ENCODE results near the gene GNAT1. TPM values are rescaled to one million over a fixed set of nuclear protein-coding genes. Genes with fewer than 3 reads are reported as not detected.

The GNAT1 gene
- total and polyA plus RNA-seq, 2 donors (not counting 1 experiment from before 2014, with no cell fraction given): not detected

DNA sequence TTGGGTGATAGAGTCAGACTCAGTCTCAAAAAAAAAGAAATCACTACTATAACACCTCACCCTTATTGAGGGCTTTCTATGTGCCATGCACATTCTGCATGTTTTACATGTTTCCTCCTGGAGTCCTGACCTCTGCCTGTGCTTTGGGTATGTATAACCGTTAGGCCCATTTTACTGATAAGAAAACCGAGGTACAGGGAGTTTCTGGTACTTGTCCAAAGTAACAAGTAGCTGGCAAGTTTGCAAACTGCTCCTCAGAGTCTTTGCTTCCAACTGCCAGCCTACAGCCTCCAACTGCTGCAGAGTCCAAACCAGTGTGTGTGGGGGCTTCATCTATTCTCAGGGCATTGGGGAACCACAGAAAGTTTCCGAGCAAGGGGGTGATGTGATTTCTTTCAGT is 40.9 kb downstream of the GNAT1 start:
- H4K20me1 ChIP-seq (ENCODE audit: control insufficient read depth, insufficient read depth, low read length, poor library complexity, severe bottlenecking): peaks cover 11% of the 10 kb centered on the region
- no peak overlapping the region for H3K4me3 ChIP-seq (ENCODE audit: control extremely low read depth in 1 of 5, extremely low read depth in 1 of 5, insufficient read depth in 1 of 5, low read depth in 2 of 5, low read length in 4 of 5)
- intact Hi-C loops (cut with micrococcal nuclease): loop anchor here (10.0 kb wide), 1 partner anchor 888 kb away; the partner anchor contains the start of gene USP4
- Mint-ChIP-seq H3K4me1 (peaks cover 55% of the 10 kb centered on the region), H3K27me3 (no peaks in the 10 kb centered on the region), H3K9me3 (ENCODE audit: insufficient read depth) (no peaks in the 10 kb centered on the region), H3K4me3 (no peak overlapping the region), H3K27ac (no peak overlapping the region)
- H3K27ac ChIP-seq (ENCODE audit: low read length in 2 of 2): no peak overlapping the region
- CTCF ChIA-PET: interaction anchor here (22.2 kb wide), 1 partner anchor 16 kb away, joined by 596 read pairs; the partner anchor contains the start of gene GNAI2
- H2AFZ ChIP-seq (ENCODE audit: insufficient read depth, low read depth, low read length, poor library complexity, severe bottlenecking): no peak overlapping the region
- H3K4me1 ChIP-seq (ENCODE audit: control insufficient read depth in 2 of 2, insufficient read depth in 2 of 2, low read length in 2 of 2): peaks cover 31 to 49% of the 10 kb centered on the region in 2 donors
- no peaks in the 10 kb centered on the region for H3K9me3 ChIP-seq (ENCODE audit: control extremely low read depth in 1 of 3, control insufficient read depth in 2 of 3, insufficient read depth in 1 of 3, low read length in 2 of 3)
- POLR2A ChIA-PET: interaction anchor here (0.7 kb wide), 1 partner anchor 14 kb away, joined by 3 read pairs; no protein-coding TSS in a partner anchor
- peaks cover 80% of the 10 kb centered on the region for H3K79me2 ChIP-seq (ENCODE audit: control insufficient read depth, insufficient read depth, low read length)
- TF ChIP-seq EZH2 (IDR thresholded peaks at IDR 0.05; ENCODE audit: borderline replicate concordance, insufficient read depth, low read depth, low read length, poor library complexity, severe bottlenecking): no peak
- TF ChIP-seq, protein P1, sequence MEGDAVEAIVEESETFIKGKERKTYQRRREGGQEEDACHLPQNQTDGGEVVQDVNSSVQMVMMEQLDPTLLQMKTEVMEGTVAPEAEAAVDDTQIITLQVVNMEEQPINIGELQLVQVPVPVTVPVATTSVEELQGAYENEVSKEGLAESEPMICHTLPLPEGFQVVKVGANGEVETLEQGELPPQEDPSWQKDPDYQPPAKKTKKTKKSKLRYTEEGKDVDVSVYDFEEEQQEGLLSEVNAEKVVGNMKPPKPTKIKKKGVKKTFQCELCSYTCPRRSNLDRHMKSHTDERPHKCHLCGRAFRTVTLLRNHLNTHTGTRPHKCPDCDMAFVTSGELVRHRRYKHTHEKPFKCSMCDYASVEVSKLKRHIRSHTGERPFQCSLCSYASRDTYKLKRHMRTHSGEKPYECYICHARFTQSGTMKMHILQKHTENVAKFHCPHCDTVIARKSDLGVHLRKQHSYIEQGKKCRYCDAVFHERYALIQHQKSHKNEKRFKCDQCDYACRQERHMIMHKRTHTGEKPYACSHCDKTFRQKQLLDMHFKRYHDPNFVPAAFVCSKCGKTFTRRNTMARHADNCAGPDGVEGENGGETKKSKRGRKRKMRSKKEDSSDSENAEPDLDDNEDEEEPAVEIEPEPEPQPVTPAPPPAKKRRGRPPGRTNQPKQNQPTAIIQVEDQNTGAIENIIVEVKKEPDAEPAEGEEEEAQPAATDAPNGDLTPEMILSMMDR (IDR thresholded peaks at IDR 0.05): no peak
- H3K4me2 ChIP-seq (replicated peaks; ENCODE audit: low read depth, low read length, poor library complexity, severe bottlenecking): no peak overlapping the region
- WGBS (ENCODE audit: insufficient coverage): 91% methylated on average over 2 of the region's 3 CpGs
- H3K9ac ChIP-seq (ENCODE audit: low read length): no peak overlapping the region
- H3K36me3 ChIP-seq (replicated peaks in 1 of 2; ENCODE audit: control extremely low read depth in 1 of 2, control insufficient read depth in 1 of 2, extremely low read depth in 1 of 2, insufficient read depth in 2 of 2, low read length in 1 of 2): no peaks in the 10 kb centered on the region
- no peaks in the 10 kb centered on the region for H3K27me3 ChIP-seq (replicated peaks in 1 of 4; ENCODE audit: control extremely low read depth in 1 of 4, control insufficient read depth in 3 of 4, insufficient read depth in 4 of 4, low read length in 3 of 4)
- ATAC-seq (ENCODE audit: low read depth) (no peak), DNase-seq (no peak)

DNA sequence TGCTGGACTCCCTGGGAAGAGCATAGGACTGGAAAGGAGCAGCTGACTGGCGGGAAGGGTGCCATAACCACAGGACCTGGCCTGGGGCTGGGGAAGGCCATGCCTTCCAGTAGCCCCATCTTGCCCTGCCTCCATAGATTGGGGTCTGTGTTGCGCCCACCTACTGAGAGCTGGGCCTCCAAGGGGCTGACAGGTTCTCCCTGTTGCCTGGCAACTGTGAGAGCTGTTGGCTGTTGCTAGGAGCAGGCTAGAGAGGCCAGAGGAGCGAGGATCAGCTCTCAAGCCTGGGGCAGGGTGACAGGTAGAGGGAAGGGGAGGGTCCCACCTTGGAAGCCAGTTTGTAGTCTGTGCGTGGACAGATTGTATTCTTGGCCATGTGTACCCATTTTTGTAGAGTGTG is 41.8 kb downstream of the GNAT1 start:
- ChIA-PET CTCF (interaction anchor here (22.2 kb wide), 1 partner anchor 16 kb away, joined by 596 read pairs; the partner anchor contains the start of gene GNAI2), POLR2A (interaction anchor here (0.6 to 1.7 kb wide), 2 partner anchors 10 to 66 kb away, joined by 3 to 8 read pairs; partner anchors contain the start of genes HYAL3 and NAA80)
- Mint-ChIP-seq H3K4me1 (peaks cover 54% of the 10 kb centered on the region), H3K9me3 (ENCODE audit: insufficient read depth) (no peaks in the 10 kb centered on the region), H3K27ac (peak overlapping the region; percentile 32), H3K4me3 (no peak overlapping the region), H3K27me3 (no peaks in the 10 kb centered on the region)
- no peak overlapping the region for H3K27ac ChIP-seq (ENCODE audit: low read length in 2 of 2)
- WGBS (ENCODE audit: insufficient coverage): 97% methylated on average over 4 of the region's 4 CpGs
- H3K79me2 ChIP-seq (ENCODE audit: control insufficient read depth, insufficient read depth, low read length): peaks cover 89% of the 10 kb centered on the region
- no peak overlapping the region for H3K9ac ChIP-seq (ENCODE audit: low read length)
- intact Hi-C loops (cut with micrococcal nuclease): loop anchor here (10.0 kb wide), 1 partner anchor 888 kb away; the partner anchor contains the start of gene USP4
- TF ChIP-seq EZH2 (IDR thresholded peaks at IDR 0.05; ENCODE audit: borderline replicate concordance, insufficient read depth, low read depth, low read length, poor library complexity, severe bottlenecking): no peak
- TF ChIP-seq, protein P1 (IDR thresholded peaks at IDR 0.05): no peak
- H3K4me1 ChIP-seq (ENCODE audit: control insufficient read depth in 2 of 2, insufficient read depth in 2 of 2, low read length in 2 of 2): peaks cover 29 to 46% of the 10 kb centered on the region in 2 donors
- ATAC-seq (ENCODE audit: low read depth) (no peak), DNase-seq (no peak)
- no peak overlapping the region for H3K4me3 ChIP-seq (ENCODE audit: control extremely low read depth in 1 of 5, extremely low read depth in 1 of 5, insufficient read depth in 1 of 5, low read depth in 2 of 5, low read length in 4 of 5)
- H3K4me2 ChIP-seq (replicated peaks; ENCODE audit: low read depth, low read length, poor library complexity, severe bottlenecking): no peak overlapping the region
- H4K20me1 ChIP-seq (ENCODE audit: control insufficient read depth, insufficient read depth, low read length, poor library complexity, severe bottlenecking): peaks cover 20% of the 10 kb centered on the region
- no peaks in the 10 kb centered on the region for H3K27me3 ChIP-seq (replicated peaks in 1 of 4; ENCODE audit: control extremely low read depth in 1 of 4, control insufficient read depth in 3 of 4, insufficient read depth in 4 of 4, low read length in 3 of 4)
- H3K36me3 ChIP-seq (replicated peaks in 1 of 2; ENCODE audit: control extremely low read depth in 1 of 2, control insufficient read depth in 1 of 2, extremely low read depth in 1 of 2, insufficient read depth in 2 of 2, low read length in 1 of 2): peaks cover 0 to under 1% of the 10 kb centered on the region in 2 experiments
- H3K9me3 ChIP-seq (ENCODE audit: control extremely low read depth in 1 of 3, control insufficient read depth in 2 of 3, insufficient read depth in 1 of 3, low read length in 2 of 3): no peaks in the 10 kb centered on the region
- no peak overlapping the region for H2AFZ ChIP-seq (ENCODE audit: insufficient read depth, low read depth, low read length, poor library complexity, severe bottlenecking)
